ENCODE data around the gene IRS1.

- TF ChIP-seq CTCF (IDR thresholded peaks at IDR 0.05; ENCODE audit: borderline replicate concordance, extremely low read depth, low read length, poor library complexity, severe bottlenecking) (no peak), EZH2 (IDR thresholded peaks at IDR 0.05; ENCODE audit: borderline replicate concordance, low read depth, low read length, severe bottlenecking) (no peak)
Observed at GRCh38 chr2:226728996-226729395, 70.6 kb downstream of the IRS1 start.
